ENCODE measurements around the gene TCHP. TPM values are rescaled to one million over a fixed set of nuclear protein-coding genes. Genes with fewer than 3 reads are reported as not detected.
A peak's percentile ranks its signal among the peaks of the same experiment; 100 is the strongest.

The TCHP gene
- total RNA-seq, 1 donor from 2014 or later = 9.2 TPM

GRCh38 chr12:109938947-109939346 lies 38.9 kb downstream of the TCHP start:
- Histone ChIP-seq H3K27me3 (ENCODE audit: control insufficient read depth, insufficient read depth, low read length) (no peaks in the 10 kb centered on the region), H3K36me3 (ENCODE audit: control insufficient read depth, insufficient read depth, low read length) (peaks cover 12% of the 10 kb centered on the region), H3K4me3 (ENCODE audit: low read depth, low read length) (no peak overlapping the region)
- DNase-seq (ENCODE audit: low read depth) (no peak), FAIRE-seq (no peak)
- TF ChIP-seq CTCF (IDR thresholded peaks at IDR 0.05; ENCODE audit: insufficient read depth, low read length, severe bottlenecking) = no peak

GRCh38 chr12:109939504-109939903 lies 39.4 kb downstream of the TCHP start:
- no peak for TF ChIP-seq CTCF (IDR thresholded peaks at IDR 0.05; ENCODE audit: insufficient read depth, low read length, severe bottlenecking)
- Histone ChIP-seq H3K27me3 (ENCODE audit: control insufficient read depth, insufficient read depth, low read length) (no peaks in the 10 kb centered on the region), H3K36me3 (ENCODE audit: control insufficient read depth, insufficient read depth, low read length) (peaks cover 12% of the 10 kb centered on the region), H3K4me3 (ENCODE audit: low read depth, low read length) (no peak overlapping the region)
- FAIRE-seq (no peak), DNase-seq (ENCODE audit: low read depth) (no peak)

DNA sequence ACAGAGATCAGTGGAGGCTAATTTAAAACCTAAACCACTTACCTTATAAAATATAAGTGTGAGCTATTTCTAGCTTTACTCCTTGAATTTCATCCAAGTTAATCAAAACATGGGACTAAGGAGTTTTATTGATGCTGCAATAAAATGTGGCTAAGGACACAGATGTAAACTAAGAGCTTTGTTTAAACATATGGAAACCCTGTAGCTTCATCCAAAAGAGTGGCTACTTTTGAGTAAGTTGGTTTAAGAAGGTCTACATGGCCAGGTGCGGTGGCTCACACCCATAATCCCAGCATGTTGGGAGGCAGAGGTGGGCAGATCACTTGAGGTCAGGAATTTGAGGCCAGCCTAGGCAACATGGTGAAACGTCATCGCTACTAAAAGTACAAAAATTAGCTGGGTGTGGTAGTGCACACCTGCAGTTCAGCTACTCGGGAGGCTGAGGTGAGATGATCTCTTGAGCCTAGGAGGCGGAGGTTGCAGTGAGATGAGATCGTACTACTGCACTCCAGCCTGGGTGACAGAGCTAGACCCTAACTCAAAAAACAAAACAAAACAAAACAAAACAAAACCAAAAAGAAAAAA lies 40.4 kb downstream of the TCHP start:
- TF ChIP-seq CTCF (IDR thresholded peaks at IDR 0.05; ENCODE audit: insufficient read depth, low read length, severe bottlenecking) = no peak
- Histone ChIP-seq H3K4me3 (ENCODE audit: low read depth, low read length) (no peak overlapping the region), H3K36me3 (ENCODE audit: control insufficient read depth, insufficient read depth, low read length) (peaks cover 12% of the 10 kb centered on the region), H3K27me3 (ENCODE audit: control insufficient read depth, insufficient read depth, low read length) (no peaks in the 10 kb centered on the region)
- no peak for DNase-seq (ENCODE audit: low read depth)
- no peak for FAIRE-seq

GRCh38 chr12:109943811-109944210 lies 43.7 kb downstream of the TCHP start:
- no peak for DNase-seq (ENCODE audit: low read depth)
- Histone ChIP-seq H3K4me3 (ENCODE audit: low read depth, low read length) (no peak overlapping the region), H3K36me3 (ENCODE audit: control insufficient read depth, insufficient read depth, low read length) (peaks cover 7% of the 10 kb centered on the region), H3K27me3 (ENCODE audit: control insufficient read depth, insufficient read depth, low read length) (no peaks in the 10 kb centered on the region)
- FAIRE-seq = no peak
- TF ChIP-seq CTCF (IDR thresholded peaks at IDR 0.05; ENCODE audit: insufficient read depth, low read length, severe bottlenecking) = no peak

GRCh38 chr12:109944561-109945359 lies 44.7 kb downstream of the TCHP start:
- Histone ChIP-seq H3K36me3 (ENCODE audit: control insufficient read depth, insufficient read depth, low read length) (peaks cover 4% of the 10 kb centered on the region), H3K27me3 (ENCODE audit: control insufficient read depth, insufficient read depth, low read length) (no peaks in the 10 kb centered on the region), H3K4me3 (ENCODE audit: low read depth, low read length) (no peak overlapping the region)
- DNase-seq (ENCODE audit: low read depth) = peak; percentile 72
- FAIRE-seq = no peak
- TF ChIP-seq CTCF (IDR thresholded peaks at IDR 0.05; ENCODE audit: insufficient read depth, low read length, severe bottlenecking) = peak; percentile 33
